Stimulated activated CD4-positive, alpha-beta T cell treated with anti-CD3 and anti-CD28 coated beads, Interleukin-12 subunit alpha, Interleukin-12 subunit beta, amount 100 ng/mL, for 24 hours (primary cell): ENCODE results near the gene MAP2K5.

Experiments used
- DNase-seq, 2 experiments: peaks; one replicate each; pipeline ENCODE4 v3.0.0-alpha.2; 2020; ENCODE audit warnings: low read depth in 2 of 2

The MAP2K5 gene

DNA sequence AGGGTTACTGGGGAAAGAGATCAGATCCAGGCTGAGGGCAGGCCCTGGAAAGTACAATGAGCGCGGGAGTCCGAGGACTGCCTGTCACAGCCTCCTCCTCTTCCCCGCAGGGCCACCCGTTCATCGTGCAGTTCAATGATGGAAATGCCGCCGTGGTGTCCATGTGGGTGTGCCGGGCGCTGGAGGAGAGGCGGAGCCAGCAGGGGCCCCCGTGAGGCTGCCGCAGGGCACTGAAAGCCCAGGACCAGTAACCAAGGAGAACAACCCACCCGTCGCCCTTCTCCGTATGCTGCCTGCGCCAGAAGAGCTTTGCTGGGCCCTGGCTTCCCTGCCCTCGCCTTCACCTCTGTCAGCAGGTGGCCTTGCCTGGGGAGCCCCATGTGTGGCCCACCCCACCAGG, 264.0 kb downstream of the MAP2K5 start:
- DNase-seq = no peak

GRCh38 chr15:67807141-67807540, 264.6 kb downstream of the MAP2K5 start:
- no peak for DNase-seq

- DNase-seq = no peak
Observed at GRCh38 chr15:67807836-67808235, 265.3 kb downstream of the MAP2K5 start.

- no peak for DNase-seq
Observed at GRCh38 chr15:67808821-67809220, 266.3 kb downstream of the MAP2K5 start.

- no peak for DNase-seq
Observed at GRCh38 chr15:67809441-67809840, 266.9 kb downstream of the MAP2K5 start.

GRCh38 chr15:67809866-67810265, 267.4 kb downstream of the MAP2K5 start:
- no peak for DNase-seq

- DNase-seq = no peak
Observed at GRCh38 chr15:67812241-67812644, 269.7 kb downstream of the MAP2K5 start.

DNA sequence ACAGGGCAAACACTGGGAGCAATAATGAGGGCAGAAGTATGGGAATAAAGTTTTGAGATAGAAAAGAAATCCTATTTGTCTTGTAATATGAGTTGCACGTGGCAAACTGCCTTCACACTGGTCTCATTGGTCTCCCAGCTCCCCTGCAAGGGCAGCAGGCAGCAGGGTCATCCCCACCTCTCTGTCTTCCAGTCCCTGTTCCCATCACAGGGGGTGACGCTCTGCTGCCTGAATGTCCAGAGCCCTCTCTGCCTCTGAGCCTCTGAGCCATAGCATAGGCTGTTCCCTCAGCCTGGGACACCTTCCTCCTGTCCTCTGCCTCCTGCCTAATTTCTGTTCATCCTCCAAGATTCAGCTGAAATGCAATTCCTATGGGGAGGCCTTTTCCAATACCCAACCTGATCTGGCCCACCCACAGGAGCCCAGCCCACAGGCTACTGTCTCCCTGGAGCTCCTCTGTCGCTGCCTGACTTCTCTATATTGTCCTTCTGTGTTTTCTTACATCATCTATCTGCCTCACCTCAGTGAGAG, 270.7 kb downstream of the MAP2K5 start:
- DNase-seq = no peak

DNA sequence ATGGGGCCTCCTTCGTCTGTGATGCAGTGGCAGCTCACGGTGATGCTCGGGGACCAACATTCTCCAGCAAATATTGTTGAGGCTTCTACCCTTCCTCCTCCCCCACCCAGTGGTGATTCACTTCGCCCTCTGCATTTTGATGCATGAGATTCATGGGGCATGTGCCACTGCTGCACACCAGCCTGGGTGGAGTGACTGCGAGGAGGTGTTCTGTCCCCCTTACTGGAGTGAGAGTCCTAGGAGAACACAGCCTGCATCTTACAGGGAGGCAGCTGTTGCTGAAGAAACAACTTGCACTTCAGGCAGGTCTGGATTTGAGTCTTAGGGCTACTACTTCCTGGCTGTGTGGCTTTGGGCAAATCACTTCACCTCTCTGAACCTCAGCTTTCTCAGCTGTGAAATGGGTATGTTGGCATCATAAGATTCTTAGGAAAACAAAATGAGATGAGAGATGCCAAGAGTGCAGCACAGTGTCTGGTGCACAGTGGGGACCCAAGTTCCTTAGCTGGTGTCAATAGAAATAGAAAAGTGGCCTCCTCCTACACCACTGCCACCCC, 272.6 kb downstream of the MAP2K5 start:
- no peak for DNase-seq

- no peak for DNase-seq
Observed at GRCh38 chr15:67816668-67817067, 274.2 kb downstream of the MAP2K5 start.

DNA sequence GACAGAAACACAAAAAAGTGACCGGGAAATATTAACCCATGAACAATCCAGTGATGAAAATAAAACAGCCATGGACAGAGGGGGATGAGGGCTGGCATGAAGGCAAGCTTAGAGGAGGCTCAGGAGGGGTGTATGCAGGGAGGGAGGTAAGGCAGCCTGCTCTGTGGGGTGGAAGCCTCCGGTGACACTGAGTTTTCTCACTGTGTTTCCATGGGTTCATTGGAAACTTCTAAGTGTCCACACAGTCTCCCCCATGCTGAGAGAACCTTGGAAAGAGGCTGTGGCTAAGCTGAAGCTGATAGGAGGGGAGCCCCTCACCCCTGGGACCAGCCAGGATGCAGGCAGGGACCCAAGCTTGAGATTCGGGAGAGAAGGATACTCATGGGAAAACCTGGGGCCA, 276.0 kb downstream of the MAP2K5 start:
- DNase-seq = no peak

DNA sequence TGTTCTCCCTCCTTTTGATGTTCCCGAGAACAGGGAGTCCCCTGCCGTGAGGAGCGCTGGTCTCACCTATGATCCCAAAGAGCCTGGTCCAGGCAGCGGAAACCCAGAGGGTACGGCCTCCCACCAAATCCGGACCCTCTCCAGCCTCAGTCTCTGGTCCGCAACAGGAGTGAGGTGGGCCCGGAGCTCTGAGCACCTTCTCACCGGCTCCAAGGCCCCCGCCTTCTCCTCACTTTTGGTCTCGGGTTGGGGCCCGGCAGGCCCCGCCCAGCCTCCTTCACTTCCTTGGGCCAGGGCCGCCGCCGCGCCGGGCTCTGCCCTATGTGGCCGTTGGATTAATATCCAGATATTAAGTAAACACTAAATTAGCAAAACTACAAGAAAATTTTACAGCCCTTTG, 277.1 kb downstream of the MAP2K5 start:
- no peak for DNase-seq

DNA sequence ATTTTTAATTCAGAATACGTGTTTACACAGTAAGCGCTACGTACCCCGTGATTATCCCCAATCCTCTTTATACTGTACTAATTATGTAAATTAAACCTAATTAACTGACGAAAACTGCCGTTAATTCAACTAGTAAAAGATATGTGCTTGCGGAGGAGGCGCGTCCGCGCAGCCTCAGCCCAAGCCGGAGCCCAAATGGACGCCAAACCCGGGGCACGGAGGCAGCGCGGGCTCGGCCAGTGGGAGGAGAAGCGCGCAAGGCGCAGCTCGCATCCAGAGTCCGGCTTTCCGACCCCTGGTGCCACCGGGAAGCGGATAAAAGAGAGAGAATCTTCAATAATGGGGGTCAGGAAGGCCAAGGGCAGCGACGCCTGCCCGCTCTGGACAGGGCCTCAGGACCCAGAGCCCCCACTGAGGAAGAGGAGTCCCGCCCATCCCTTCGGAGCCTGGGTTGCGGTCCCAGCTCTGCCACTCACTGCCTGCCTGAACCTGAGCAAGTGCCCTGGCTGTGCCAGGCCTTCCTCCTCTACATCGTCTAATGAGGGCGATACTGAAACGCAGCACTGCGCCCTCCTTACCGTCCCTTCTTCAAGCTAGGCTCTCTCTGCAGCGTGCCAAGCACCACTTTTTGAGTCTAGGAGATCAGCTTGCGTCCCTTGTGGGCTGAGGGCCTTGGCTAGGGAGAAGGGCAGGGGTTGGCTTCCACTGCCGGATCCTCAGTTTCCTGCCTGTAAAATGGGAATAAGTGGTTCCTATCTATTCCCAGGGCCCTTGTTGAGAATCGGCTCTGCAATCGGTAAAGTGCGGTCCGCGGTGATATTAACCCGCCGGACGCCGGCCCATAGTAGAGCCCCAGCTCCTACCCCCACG, 277.9 kb downstream of the MAP2K5 start:
- DNase-seq = no peak

- no peak for DNase-seq
Observed at GRCh38 chr15:67820992-67821783, 278.7 kb downstream of the MAP2K5 start.

GRCh38 chr15:67821784-67822440, 279.4 kb downstream of the MAP2K5 start:
- DNase-seq = no peak

DNA sequence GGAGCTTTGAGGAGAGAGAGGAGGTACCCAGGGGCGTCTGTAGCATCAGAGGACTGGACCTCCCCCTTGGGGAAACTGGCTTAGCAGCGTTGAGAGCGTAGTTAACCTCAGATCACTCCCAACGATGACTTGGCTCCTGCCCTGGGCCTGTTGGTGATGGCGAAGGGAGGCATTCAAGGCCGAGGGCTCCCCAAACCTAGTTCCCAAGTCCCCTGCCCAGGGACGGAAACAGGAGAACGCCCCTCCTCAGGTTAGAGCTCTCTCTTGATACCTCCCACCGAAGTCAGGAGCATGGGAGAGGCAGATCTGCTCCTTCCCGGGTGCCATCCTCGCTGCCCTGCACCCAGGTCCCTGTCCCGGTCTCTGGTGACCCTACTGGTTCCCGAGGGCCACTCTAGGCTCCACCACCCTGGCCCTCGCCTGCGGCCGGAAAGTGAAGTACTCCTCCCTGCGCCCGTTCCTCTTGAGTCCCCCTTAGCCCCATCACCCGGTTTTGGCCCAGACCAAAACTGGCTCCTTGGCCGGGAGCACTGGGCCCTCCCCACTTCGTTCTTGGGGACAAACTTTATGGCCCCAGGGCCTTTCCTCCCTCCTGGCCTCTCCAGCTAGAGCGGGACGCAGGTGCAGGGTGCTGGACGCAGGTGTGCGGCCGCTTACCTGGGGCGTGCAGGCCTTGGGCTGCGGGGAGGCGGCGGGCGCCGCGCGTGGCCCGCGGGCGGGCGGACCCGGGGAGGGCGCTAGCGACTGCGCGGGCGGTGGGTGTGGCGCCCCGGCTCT, 280.2 kb downstream of the MAP2K5 start:
- DNase-seq = no peak

DNA sequence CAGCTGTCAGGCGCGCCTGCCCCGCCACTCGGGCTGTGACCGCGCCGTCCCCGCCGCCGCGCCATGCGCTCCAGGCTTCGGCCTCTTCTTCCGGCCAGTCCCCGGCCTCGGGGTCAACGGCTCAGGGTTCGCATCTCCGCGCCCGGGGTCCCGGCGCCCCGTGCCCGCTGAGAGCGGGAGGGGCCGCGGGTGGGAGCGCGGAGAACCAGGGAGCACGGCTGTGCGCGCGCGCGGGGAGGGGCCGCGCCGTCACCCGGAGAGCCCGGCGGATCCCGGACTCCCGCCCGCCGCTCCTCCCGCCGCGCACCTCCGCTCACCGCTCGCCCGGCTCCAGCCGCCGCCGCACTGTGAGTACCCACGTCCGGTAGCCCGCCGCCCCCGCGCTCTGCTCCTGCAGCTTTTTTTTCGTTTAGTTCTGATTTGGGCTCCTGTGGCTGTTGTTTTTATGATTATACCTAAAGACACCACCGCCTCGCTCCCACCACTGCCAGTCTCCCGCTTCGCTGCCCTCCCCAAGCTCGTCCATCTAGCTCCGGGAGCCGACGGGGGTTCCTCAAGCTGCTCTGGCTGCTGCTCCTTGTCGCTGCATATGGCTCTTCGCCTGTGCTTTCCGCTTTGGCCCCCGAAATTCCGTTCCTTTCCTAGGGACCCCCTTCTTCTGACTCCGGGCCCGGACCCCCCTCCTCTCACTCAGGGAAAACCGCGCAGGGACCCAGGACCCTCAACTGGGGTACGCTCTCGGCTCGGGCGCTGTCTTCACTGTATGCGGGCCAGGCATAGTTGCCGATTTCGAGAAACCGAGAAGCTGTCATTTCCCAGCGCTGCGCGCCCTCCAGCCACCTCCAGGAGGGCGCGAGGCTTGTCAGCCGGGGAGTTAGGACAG, 281.1 kb downstream of the MAP2K5 start:
- DNase-seq = no peak

- no peak for DNase-seq
Observed at GRCh38 chr15:67824197-67824968, 281.9 kb downstream of the MAP2K5 start.
